Adrenal gland (tissue), 12 donors: ENCODE data around the gene NSD1. TPM values are rescaled to one million over a fixed set of nuclear protein-coding genes. Genes with fewer than 3 reads are reported as not detected.
"Not testable (repeated sequence)": the region's sequence is repeated elsewhere in the genome, so short reads cannot be mapped to it uniquely, and the experiment has no call there.

Experiments
- DNase-seq, 7 donors: peaks; one replicate each; pipeline ENCODE4 v3.0.0-alpha.2; 2019 to 2020
- H3K27ac ChIP-seq, 5 donors: fragments of 200-600 bp; sonication (generic) in 4 of 5; 1 replicate in 3 of 5; 2 replicates in 2 of 5; pipeline versions ENCODE4 v1.5.1 to v1.8.0; 2016 to 2020; ENCODE audit warnings: mild to moderate bottlenecking in 1 of 5
- H3K27me3 ChIP-seq: fragments of 200-600 bp; 2 replicates; pipeline ENCODE4 v1.8.0; 2021
- H3K36me3 ChIP-seq, 2 donors: fragments of 200-600 bp; replicated peaks in 1 of 2; 1 replicate in 1 of 2; 2 replicates in 1 of 2; pipeline versions ENCODE4 v1.5.1 to v1.8.0; 2018 to 2022
- H3K4me1 ChIP-seq, 2 donors: fragments of 200-600 bp; replicated peaks in 1 of 2; 1 replicate in 1 of 2; 2 replicates in 1 of 2; pipeline versions ENCODE4 v1.5.1 to v1.8.0; 2018 to 2021
- H3K4me3 ChIP-seq, 4 donors: fragments of 200-600 bp; sonication (generic) in 3 of 4; one replicate each; pipeline ENCODE4 v1.5.1; 2016 to 2018
- H3K9me3 ChIP-seq, 3 donors: fragments of 200-600 bp; sonication (generic) in 1 of 3; replicated peaks in 1 of 3; 1 replicate in 2 of 3; 2 replicates in 1 of 3; pipeline versions ENCODE4 v1.5.1 to v1.8.0; 2016 to 2021
- POLR2A ChIP-seq, 2 donors: fragments of 450-650 bp; IDR thresholded peaks; one replicate each; pipeline ENCODE4 v1.6.1; 2017; ENCODE audit warnings: antibody characterized with exemption in 2 of 2, mild to moderate bottlenecking in 2 of 2, moderate library complexity in 1 of 2
- WGBS, 4 donors: extraction: QIAGEN DNeasy Blood & Tissue Kit in 2 of 4; methylation state at CpG; one replicate each; pipeline versions ENCODE4 v1.1.5 to v1.1.7; 2013 to 2017; 5-methylcytosine and 5-hydroxymethylcytosine counted together
- intact Hi-C, 2 donors: fragments of 100-400 bp; cut with DNase I; formaldehyde crosslinking; loops; one replicate each; pipeline versions ENCODE4 v1.14.1 to v1.15.0; 2022 to 2023
- polyA plus RNA-seq, 3 donors: library from polyadenylated mRNA; stranded (reverse); fragments of 200-250 nt in 2 of 3; fragments of 350-450 nt in 1 of 3; fragmentation: Illumina TruSeq in 1 of 3; extraction: RNeasy Lipid Tissue Mini Kit (QIAGEN cat#74804) in 1 of 3; gene quantifications; one replicate each; pipeline ENCODE4 v1.2.3, GENCODE V29; 2013 to 2014
- total RNA-seq, 9 donors: library from RNA; depleted of rRNA in 4 of 9; stranded (reverse); fragments of >200 nt in 4 of 9; fragments of 120-200 nt in 1 of 9; fragmentation: NEBNext Ultra II Directional in 1 of 9; extraction: Animal tissue kit (Norgen Biotek cat#: 25700) in 1 of 9; gene quantifications; one replicate each; pipeline versions ENCODE4 v1.1.0 to v1.2.4, GENCODE V29; 2013 to 2023
- TF ChIP-seq, protein P1 (sequence below), 6 experiments: fragments of 450-650 bp in 4 of 6; fragments of 200-600 bp in 2 of 6; sonication (generic) in 1 of 6; IDR thresholded peaks; 1 replicate in 5 of 6; 2 replicates in 1 of 6; pipeline versions ENCODE4 v1.5.1 to v1.8.0; 2016 to 2021; ENCODE audit warnings: antibody characterized with exemption in 6 of 6, mild to moderate bottlenecking in 2 of 6, moderate library complexity in 1 of 6
- donor health status: healthy with polysubstance abuse.
- donor health status: Bipolar disorder and iron deficiency.
- donor health status: DM: yes; HTN: yes; CAD: no.
- donor health status: DM: no; HTN: no; CAD: no.
- donor health status: DM: no; HTN: no; CAD: no.
- donor health status: DM: yes; HTN: yes; CAD: no.

NSD1 gene
- total and polyA plus RNA-seq, 12 donors = 6.4 to 73.9 (median 44.3) TPM

DNA sequence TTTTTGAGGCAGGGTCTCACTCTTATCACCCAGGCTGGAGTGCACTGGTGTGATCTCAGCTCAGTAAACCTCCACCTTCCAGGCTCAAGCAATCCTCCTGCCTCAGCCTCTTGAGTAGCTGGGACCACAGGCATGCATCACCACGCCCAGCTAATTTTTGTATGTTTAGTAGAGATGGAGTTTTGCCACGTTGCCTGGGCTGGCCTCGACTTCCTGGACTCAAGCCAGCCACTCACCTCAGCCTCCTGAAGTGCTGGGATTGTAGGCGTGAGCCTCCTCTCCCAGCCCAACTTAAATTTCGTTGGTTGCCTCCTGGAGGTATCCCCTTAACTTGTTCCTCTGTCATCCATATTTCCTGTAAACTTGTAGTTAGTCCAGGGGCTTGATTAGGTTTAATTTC lies 122.7 kb downstream of the NSD1 start:
- no peaks in the 10 kb centered on the region for H3K9me3 ChIP-seq
- H3K36me3 ChIP-seq = peaks cover 0 to 90% of the 10 kb centered on the region in 2 donors
- TF ChIP-seq, protein P1, sequence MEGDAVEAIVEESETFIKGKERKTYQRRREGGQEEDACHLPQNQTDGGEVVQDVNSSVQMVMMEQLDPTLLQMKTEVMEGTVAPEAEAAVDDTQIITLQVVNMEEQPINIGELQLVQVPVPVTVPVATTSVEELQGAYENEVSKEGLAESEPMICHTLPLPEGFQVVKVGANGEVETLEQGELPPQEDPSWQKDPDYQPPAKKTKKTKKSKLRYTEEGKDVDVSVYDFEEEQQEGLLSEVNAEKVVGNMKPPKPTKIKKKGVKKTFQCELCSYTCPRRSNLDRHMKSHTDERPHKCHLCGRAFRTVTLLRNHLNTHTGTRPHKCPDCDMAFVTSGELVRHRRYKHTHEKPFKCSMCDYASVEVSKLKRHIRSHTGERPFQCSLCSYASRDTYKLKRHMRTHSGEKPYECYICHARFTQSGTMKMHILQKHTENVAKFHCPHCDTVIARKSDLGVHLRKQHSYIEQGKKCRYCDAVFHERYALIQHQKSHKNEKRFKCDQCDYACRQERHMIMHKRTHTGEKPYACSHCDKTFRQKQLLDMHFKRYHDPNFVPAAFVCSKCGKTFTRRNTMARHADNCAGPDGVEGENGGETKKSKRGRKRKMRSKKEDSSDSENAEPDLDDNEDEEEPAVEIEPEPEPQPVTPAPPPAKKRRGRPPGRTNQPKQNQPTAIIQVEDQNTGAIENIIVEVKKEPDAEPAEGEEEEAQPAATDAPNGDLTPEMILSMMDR (IDR thresholded peaks at IDR 0.05) = no peak
- no peak for TF ChIP-seq POLR2A (IDR thresholded peaks at IDR 0.05)
- no peak for DNase-seq
- no peak overlapping the region for H3K27ac ChIP-seq
- H3K4me3 ChIP-seq = no peak overlapping the region
- no peaks in the 10 kb centered on the region for H3K27me3 ChIP-seq
- no peaks in the 10 kb centered on the region for H3K4me1 ChIP-seq
- intact Hi-C loops = no loop called here
- 58 to 64% (median 61%) methylated on average over 5 of the region's 5 CpGs for WGBS, 4 donors

- 86 to 97% (median 88%) methylated on average over 7 of the region's 7 CpGs for WGBS, 4 donors
- DNase-seq, H3K27me3 ChIP-seq, H3K9me3 ChIP-seq, H3K4me1 ChIP-seq, intact Hi-C loops, H3K4me3 ChIP-seq: not testable (repeated sequence)
- Histone ChIP-seq H3K27ac (peak overlapping the region in 1 of 5 donors; percentile 26), H3K36me3 (peaks cover 0 to 92% of the 10 kb centered on the region in 2 donors)
Observed at GRCh38 chr5:177258711-177259110, 125.1 kb downstream of the NSD1 start.

- Histone ChIP-seq H3K27me3 (no peaks in the 10 kb centered on the region), H3K9me3 (no peaks in the 10 kb centered on the region), H3K4me3 (no peak overlapping the region), H3K36me3 (peaks cover 0 to 79% of the 10 kb centered on the region in 2 donors), H3K4me1 (no peaks in the 10 kb centered on the region), H3K27ac (no peak overlapping the region)
- WGBS, 4 donors = 90 to 99% (median 94%) methylated on average over 7 of the region's 7 CpGs
- intact Hi-C loops = no loop called here
- DNase-seq = no peak
- TF ChIP-seq, protein P1 (IDR thresholded peaks at IDR 0.05) = no peak
- no peak for TF ChIP-seq POLR2A (IDR thresholded peaks at IDR 0.05)
Observed at GRCh38 chr5:177260961-177261360, 127.4 kb downstream of the NSD1 start.

GRCh38 chr5:177261510-177261909 lies 127.9 kb downstream of the NSD1 start:
- no peak for DNase-seq
- no peaks in the 10 kb centered on the region for H3K4me1 ChIP-seq
- no peaks in the 10 kb centered on the region for H3K9me3 ChIP-seq
- WGBS, 4 donors = 92 to 98% (median 94%) methylated on average over 1 of the region's 1 CpG
- no peak for TF ChIP-seq POLR2A (IDR thresholded peaks at IDR 0.05)
- TF ChIP-seq, protein P1 (IDR thresholded peaks at IDR 0.05) = no peak
- peaks cover 0 to 81% of the 10 kb centered on the region in 2 donors for H3K36me3 ChIP-seq
- no peaks in the 10 kb centered on the region for H3K27me3 ChIP-seq
- no peak overlapping the region for H3K27ac ChIP-seq
- intact Hi-C loops = no loop called here
- H3K4me3 ChIP-seq = no peak overlapping the region

- 81 to 100% (median 86%) methylated on average over 1 of the region's 1 CpG for WGBS, 4 donors
- intact Hi-C loops = no loop called here
- no peaks in the 10 kb centered on the region for H3K27me3 ChIP-seq
Observed at GRCh38 chr5:177264178-177264577, 130.6 kb downstream of the NSD1 start.

More at GRCh38 chr5:177264178-177264577, 130.6 kb downstream of the NSD1 start:
- H3K9me3 ChIP-seq = no peaks in the 10 kb centered on the region
- no peak for DNase-seq
- no peak overlapping the region for H3K27ac ChIP-seq
- TF ChIP-seq, protein P1 (IDR thresholded peaks at IDR 0.05) = no peak
- no peak for TF ChIP-seq POLR2A (IDR thresholded peaks at IDR 0.05)
- H3K4me3 ChIP-seq = no peak overlapping the region
- no peaks in the 10 kb centered on the region for H3K4me1 ChIP-seq
- peaks cover 0 to 77% of the 10 kb centered on the region in 2 donors for H3K36me3 ChIP-seq
